ENCODE measurements around the gene PKHD1.

DNA sequence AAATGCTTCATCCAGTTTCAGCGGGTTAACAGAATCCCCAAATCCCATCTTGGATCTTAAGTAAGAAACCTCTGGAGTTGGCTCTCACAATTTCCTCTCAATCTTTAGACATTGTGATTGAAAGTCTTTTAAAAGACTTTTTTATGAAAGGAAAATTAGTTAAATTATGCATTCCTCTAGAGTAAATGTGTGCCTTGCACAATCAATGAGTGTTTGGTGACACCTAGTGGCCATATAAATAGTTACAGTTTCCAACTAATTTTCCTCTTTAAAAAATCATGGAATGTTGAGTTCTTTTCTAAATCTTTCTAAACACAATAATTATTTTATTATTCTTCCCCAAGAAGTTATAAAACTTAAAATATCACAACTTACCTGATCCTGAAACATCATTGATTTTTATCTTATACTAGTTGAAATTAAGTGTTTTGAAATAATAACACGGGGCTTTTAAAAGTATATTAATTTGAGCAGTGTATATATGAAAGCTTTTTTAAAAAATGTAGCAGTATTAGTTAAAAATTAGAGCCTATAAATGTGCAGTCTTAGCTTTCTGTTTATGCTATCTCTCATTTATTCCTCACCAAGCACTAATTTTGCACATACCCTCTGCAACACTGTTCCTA lies 66.4 kb downstream of the PKHD1 start:
- TF ChIP-seq, protein P1, sequence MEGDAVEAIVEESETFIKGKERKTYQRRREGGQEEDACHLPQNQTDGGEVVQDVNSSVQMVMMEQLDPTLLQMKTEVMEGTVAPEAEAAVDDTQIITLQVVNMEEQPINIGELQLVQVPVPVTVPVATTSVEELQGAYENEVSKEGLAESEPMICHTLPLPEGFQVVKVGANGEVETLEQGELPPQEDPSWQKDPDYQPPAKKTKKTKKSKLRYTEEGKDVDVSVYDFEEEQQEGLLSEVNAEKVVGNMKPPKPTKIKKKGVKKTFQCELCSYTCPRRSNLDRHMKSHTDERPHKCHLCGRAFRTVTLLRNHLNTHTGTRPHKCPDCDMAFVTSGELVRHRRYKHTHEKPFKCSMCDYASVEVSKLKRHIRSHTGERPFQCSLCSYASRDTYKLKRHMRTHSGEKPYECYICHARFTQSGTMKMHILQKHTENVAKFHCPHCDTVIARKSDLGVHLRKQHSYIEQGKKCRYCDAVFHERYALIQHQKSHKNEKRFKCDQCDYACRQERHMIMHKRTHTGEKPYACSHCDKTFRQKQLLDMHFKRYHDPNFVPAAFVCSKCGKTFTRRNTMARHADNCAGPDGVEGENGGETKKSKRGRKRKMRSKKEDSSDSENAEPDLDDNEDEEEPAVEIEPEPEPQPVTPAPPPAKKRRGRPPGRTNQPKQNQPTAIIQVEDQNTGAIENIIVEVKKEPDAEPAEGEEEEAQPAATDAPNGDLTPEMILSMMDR (IDR thresholded peaks at IDR 0.05; ENCODE audit: insufficient read depth, low read length), result peak; percentile 12
- TF ChIP-seq GABPA (IDR thresholded peaks at IDR 0.05; ENCODE audit: low read depth) (no peak), POLR2AphosphoS5 (IDR thresholded peaks at IDR 0.05; ENCODE audit: low read depth) (no peak), SPI1 (IDR thresholded peaks at IDR 0.05; ENCODE audit: borderline replicate concordance, low read depth) (no peak)
- TF ChIP-seq, protein P2, sequence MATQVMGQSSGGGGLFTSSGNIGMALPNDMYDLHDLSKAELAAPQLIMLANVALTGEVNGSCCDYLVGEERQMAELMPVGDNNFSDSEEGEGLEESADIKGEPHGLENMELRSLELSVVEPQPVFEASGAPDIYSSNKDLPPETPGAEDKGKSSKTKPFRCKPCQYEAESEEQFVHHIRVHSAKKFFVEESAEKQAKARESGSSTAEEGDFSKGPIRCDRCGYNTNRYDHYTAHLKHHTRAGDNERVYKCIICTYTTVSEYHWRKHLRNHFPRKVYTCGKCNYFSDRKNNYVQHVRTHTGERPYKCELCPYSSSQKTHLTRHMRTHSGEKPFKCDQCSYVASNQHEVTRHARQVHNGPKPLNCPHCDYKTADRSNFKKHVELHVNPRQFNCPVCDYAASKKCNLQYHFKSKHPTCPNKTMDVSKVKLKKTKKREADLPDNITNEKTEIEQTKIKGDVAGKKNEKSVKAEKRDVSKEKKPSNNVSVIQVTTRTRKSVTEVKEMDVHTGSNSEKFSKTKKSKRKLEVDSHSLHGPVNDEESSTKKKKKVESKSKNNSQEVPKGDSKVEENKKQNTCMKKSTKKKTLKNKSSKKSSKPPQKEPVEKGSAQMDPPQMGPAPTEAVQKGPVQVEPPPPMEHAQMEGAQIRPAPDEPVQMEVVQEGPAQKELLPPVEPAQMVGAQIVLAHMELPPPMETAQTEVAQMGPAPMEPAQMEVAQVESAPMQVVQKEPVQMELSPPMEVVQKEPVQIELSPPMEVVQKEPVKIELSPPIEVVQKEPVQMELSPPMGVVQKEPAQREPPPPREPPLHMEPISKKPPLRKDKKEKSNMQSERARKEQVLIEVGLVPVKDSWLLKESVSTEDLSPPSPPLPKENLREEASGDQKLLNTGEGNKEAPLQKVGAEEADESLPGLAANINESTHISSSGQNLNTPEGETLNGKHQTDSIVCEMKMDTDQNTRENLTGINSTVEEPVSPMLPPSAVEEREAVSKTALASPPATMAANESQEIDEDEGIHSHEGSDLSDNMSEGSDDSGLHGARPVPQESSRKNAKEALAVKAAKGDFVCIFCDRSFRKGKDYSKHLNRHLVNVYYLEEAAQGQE (IDR thresholded peaks at IDR 0.05; ENCODE audit: insufficient replicate concordance, low read depth), result no peak

Data from HL-60 (cell line).